OCI-LY7 (cell line): ENCODE results near the gene SLC2A13.
"Not testable (repeated sequence)": the region's sequence is repeated elsewhere in the genome, so short reads cannot be mapped to it uniquely, and the experiment has no call there.

Experiments used
- CTCF ChIP-seq: fragments of 200-600 bp; sonication (generic); conservative IDR thresholded peaks from 2 replicates; pipeline ENCODE4 v1.5.1; 2014; ENCODE audit warnings: mild to moderate bottlenecking, antibody characterized with exemption, low read length, moderate library complexity, mixed read lengths
- EZH2phosphoT487 ChIP-seq: fragments of 200-600 bp; sonication (generic); IDR thresholded peaks from 2 replicates; pipeline ENCODE4 v1.6.1; 2018; ENCODE audit warnings: low read depth, borderline replicate concordance, mild to moderate bottlenecking, mixed run types, antibody characterized with exemption, low read length, moderate library complexity, mixed read lengths

DNA sequence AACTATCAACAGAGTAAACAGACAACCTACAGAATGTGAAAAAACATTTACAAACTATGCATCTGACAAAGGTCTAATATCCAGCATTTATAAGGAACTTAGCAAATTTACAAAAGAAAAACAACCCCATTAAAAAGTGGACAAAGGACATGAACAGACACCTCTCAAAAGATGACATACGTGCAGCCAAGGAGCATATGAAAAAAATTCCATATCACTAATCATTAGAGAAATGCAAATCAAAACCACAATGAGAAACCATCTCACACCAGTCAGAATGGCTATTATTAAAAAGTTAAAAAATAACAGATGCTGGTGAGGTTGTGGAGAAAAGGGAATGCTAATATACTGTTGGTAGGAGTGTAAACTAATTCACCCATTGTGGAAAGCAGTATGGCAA lies 257.7 kb downstream of the SLC2A13 start:
- TF ChIP-seq CTCF, EZH2phosphoT487: not testable (repeated sequence)
